GM23338 (cell line): ENCODE measurements around the gene CORO7.

Experiments
- POLR2AphosphoS5 ChIP-seq: IDR thresholded peaks from 2 replicates; pipeline ENCODE4 v1.6.1; 2016; ENCODE audit warnings: antibody characterized with exemption, low read depth
- TF ChIP-seq, protein P1 (sequence below), 2 experiments: fragments of 200-600 bp in 1 of 2; sonication (generic) in 1 of 2; conservative IDR thresholded peaks; 2 replicates each; pipeline versions ENCODE4 v1.5.1 to v1.6.1; 2016 to 2017; ENCODE audit warnings: antibody characterized with exemption in 2 of 2, low read depth in 2 of 2, mild to moderate bottlenecking in 2 of 2, moderate library complexity in 1 of 2

GRCh38 chr16:4376893-4377572, 39.4 kb downstream of the CORO7 start:
- TF ChIP-seq, protein P1, sequence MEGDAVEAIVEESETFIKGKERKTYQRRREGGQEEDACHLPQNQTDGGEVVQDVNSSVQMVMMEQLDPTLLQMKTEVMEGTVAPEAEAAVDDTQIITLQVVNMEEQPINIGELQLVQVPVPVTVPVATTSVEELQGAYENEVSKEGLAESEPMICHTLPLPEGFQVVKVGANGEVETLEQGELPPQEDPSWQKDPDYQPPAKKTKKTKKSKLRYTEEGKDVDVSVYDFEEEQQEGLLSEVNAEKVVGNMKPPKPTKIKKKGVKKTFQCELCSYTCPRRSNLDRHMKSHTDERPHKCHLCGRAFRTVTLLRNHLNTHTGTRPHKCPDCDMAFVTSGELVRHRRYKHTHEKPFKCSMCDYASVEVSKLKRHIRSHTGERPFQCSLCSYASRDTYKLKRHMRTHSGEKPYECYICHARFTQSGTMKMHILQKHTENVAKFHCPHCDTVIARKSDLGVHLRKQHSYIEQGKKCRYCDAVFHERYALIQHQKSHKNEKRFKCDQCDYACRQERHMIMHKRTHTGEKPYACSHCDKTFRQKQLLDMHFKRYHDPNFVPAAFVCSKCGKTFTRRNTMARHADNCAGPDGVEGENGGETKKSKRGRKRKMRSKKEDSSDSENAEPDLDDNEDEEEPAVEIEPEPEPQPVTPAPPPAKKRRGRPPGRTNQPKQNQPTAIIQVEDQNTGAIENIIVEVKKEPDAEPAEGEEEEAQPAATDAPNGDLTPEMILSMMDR (conservative IDR thresholded peaks at IDR 0.05; ENCODE audit: low read depth in 2 of 2) = no peak
- TF ChIP-seq POLR2AphosphoS5 = no peak
